Limb (tissue), 2 donors: ENCODE measurements around the gene DGCR2.
"Not testable (repeated sequence)": the region's sequence is repeated elsewhere in the genome, so short reads cannot be mapped to it uniquely, and the experiment has no call there.

Source experiments
- DNase-seq, 2 donors: peaks; one replicate each; pipeline ENCODE4 v3.0.0-alpha.2; 2016; ENCODE audit errors: extremely low spot score in 2 of 2

Gene DGCR2

DNA sequence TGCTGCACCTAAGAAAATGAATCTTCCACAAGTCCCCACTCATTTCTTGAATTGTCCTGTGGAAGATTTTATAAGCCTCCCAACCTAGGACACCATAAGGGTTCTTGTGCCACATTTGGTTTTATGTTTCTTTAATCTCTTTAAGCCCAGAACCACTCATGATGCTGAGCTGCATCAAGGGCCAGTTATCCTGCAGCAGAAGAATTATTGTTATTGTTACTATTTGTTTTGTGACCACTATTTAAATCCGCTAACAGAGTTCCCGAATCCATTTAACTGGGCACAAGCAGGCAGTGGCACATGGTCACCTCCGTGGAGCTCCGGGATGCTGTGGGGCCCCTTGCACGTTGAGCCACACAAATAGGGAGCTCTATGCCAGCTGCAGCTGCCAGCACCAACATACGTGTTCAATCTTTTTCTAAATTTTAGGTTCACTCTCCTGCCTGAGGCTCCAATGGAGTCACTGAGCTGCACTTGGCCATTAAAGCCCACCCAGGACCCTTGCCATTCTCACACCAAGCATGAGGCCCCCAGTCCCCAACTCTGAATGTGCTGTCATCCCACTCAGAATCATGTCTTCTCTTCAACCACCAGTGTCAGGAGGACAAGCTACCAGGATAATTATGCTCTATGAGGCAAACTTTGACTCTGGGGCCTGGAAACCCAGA, 60.6 kb downstream of the DGCR2 start:
- DNase-seq, result no peak

DNA sequence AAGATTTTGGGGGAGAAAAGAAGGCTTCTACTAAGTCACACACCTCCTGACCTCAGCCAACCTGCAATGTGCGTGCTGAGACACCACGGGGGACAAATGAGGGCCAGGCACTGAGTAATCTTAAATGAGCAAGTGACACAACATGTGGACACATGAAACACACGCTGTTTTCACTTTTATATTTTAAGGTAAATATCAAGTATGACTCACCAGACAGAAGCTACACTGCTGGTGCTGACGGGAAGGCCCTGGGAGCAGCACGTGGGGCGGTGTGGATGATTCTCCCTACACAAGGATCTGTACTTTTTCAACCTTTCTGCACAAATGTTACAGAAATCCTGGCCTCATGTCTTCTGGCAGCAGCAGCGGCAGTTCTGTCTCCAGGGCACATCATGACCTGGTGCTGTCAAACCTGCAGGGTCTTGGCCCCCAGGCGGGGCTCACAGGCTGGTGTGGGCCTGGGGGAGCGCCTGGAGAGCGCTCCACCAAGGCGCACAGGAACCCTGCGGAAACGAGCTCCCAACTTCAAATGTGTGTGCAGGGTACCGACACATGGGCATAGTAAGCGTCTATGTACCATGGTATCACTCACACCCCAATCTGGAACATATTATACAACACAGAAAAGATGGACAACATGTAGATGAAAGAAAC, 61.7 kb downstream of the DGCR2 start:
- DNase-seq, result no peak

DNA sequence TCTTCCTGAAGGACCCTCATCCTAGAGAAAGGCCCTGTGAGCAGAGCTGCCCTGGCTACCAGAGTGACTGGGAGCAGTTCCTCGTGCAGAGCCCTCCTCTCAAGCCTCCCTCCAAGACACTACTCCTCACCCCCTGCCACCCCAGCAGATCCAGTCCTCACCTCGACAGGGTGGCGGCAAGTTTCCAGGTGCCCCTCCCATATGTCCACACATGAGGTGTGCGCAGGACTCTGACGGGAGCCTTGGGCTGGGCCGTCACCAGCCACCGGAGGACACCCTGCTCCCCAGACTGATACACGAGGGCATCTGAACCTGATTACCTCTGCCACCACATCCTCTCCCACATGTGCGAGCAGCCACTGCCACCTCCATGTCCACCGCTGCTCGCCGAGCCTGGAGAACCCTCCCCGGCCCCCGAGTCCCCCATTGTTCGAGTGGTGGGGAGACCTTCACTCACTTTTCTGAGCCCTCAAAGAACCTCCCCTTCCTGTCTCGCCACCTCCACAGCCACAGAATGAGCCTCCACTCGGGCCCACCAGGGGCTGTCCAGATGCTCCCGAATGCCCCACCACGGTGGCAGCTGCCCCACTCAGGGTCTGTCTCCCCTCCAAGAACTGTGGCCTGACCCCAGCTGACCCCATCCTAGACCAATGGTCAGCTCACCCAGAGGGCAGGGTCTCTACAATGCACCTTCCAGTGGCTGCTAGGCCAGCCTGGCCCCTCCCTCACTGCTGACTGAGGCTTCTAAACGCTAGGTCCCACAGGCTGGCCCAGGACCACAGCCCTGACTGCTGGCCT, 62.5 kb downstream of the DGCR2 start:
- no peak for DNase-seq

DNA sequence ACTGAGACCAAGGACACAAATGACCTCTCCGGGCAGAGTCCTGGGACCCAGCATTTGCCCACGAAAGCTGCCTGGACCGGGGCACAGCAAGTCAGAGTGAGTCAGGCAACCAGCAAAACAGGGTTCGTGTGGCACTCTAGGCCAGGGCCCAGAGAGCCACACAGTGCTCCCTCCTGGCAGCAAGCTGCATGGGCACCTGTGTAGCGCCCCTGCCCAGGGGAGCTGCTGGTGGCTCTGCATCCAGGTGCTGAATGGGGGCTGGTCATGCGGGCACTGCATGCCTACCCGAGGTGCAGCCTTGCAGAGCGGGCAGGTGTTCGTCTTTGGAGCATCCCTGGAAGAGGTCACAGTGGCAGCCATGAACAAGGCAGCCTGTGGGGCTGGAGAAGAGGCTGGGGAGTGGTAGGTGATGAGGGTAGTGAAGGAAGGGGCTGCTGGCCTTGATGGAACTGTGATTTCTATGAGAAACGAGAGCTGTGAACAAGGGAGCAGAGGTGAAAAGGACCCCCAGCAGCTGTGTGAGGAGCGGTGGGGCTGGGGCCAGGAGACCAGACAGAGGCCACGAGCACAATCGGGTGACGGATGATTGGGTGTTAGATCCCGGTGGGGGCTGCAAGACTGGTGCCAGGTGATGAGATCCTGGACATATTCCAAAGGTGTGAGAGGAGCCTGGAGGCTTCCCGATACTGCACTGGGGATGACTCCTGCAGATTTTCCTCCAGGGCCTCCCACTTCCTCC, 63.3 kb downstream of the DGCR2 start:
- DNase-seq, result no peak

DNA sequence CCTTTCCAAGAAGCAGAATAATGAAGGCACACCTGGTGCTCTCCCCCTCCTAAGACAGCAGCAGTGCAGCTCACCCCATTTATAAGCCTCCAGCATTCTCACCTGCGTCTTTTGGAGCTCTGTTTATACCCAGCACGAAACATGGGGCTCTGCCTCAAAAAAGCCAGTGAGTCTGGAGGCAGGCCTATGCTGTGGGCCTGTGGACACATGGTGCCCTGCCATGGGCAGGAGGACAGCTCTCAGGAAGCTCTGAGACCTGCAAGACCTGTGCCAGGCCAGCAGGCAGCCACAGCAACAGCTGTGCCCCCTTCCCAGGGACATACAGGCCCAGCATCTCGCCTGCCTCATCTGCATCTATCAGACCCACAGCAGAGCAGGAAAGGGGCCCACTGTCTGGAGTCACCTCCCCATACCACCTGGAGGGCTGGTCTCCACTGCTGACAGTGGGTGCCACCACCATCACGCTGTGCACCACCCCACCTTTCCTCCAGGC, 64.2 kb downstream of the DGCR2 start:
- no peak for DNase-seq

DNA sequence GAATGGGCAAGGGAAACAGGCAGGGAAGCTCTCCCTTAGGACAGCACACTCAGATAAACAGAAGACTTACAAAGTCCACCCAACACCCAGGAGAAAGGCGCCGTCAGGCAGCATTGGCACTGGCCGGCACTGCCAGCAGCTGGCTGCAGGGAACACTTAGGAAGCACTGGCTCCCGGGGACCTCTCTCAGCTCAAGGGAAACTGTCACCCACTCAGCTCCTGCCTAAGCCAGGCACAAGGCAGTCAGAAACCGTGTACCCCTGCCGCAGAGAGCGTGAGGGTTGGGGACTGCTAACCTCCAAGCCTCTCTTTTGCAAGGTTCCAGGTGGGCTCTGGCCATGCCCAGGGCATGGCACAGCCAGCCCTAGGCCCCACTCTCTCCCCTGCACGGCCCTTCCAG, 64.7 kb downstream of the DGCR2 start:
- DNase-seq, result no peak

DNA sequence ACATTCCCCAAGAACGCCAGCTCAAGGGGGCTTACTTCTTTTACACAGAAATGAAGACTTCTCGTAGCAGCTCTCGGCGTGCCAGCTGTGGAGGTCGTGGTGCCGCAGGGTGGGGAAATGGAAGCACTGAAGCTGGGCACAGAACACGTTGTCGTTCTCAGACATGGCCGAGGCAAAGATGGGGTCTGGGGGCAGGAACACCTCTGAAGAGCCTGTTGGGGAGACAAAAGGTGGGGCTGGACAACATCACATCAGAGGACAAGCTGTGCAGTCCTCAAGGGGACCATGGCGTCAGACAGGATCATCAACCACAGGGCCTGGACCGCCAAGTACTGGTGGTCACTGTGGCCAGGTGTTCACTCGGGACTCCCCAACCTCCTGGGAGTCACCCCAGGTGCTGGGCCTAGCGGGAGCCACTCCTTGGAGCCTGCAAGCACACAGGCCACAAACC, 65.2 kb downstream of the DGCR2 start:
- DNase-seq, result no peak

DNA sequence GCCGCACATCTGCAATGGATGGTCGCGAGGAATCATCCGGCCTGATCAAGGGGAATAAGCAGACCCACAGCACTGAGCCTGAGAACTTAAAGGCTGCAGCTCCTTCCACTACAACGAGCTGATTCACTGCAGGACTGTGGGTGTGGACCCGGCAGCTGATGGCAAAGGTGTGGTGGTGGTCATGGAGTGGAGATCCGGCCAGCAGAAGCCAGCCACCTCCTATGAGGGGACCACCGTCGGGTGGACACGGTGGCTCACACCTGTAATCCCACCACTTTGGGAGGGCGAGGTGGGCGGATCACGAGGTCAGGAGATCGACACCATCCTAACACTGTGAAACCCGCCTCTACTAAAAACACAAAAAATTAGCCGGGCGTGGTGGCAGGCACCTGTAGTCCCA, 66.4 kb downstream of the DGCR2 start:
- no peak for DNase-seq

DNA sequence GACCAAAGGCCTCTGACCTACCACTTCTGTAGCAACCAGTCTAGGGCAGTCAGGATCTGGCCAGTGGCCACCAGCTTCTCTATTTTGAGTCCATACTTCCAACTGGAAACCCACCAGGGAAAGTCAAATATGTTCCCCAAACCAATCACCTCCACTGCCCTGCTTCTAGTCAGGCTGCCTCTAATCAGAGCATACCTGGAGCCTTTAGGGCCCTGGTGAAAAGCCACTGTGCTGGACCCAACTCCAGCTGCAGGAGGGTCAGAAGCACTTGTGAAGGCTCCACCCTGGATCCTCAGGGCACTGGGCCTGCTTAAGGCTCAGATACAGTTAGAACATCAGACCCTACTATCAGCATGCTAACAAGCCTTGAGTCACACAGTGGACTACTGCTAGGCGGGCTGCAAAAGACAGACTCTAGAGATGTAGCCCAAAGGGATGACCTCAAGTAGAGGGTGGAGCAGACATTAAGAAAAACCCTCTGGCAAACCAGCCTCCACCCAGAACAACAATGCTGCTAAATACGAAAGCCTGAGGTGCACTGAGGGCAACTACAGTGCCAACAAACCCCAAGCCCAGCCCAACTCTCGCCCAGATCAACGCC, 69.2 kb downstream of the DGCR2 start:
- no peak for DNase-seq

DNA sequence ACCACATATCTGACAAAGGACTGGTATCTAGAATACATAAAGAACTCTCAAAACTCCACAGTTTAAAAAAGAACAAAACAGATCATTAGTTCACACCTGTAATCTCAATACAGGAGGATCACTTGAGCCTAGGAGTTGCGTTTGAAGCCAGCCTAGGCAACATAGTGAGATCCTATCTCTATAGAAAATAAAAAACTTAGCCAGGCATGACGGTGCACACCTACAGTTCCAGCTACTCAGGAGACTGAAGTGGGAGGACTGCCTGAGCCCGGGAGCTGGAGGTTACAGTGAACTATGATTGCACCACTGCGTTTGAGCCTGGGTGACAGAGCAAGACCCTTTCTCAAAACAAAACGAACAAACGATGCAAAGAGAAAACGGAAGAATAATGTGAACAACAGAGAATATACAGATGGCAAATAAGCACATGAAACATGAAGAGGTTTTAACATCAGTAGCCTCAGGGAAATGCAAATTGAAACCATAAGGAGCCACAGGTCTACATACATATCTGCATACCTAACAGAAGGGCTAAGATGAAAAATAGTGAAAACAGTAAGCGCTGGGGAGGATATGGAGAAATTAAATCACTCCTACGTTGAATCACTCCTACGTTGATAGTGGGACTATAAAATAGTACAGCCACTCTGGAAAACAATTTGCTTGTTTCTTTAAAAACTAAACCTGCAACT, 70.7 kb downstream of the DGCR2 start:
- DNase-seq, result no peak

DNA sequence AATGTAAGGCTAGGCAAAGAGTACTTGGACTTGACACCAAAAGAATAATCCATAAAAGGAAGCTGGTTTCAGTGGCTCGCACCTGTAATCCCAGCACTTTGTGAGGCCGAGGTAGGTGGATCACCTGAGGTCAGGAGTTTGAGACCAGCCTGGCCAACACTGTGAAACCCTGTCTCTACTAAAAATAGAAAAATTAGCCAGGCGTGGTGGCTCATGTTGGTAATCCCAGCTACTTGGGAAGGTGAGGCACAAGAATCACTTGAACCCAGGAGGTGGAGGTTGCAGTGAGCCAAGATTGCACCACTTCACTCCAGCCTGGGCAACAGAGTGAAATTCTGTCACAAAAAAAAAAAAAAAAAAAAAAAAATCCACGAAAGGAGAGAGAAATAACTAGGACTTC, 71.4 kb downstream of the DGCR2 start:
- DNase-seq, result not testable (repeated sequence)

DNA sequence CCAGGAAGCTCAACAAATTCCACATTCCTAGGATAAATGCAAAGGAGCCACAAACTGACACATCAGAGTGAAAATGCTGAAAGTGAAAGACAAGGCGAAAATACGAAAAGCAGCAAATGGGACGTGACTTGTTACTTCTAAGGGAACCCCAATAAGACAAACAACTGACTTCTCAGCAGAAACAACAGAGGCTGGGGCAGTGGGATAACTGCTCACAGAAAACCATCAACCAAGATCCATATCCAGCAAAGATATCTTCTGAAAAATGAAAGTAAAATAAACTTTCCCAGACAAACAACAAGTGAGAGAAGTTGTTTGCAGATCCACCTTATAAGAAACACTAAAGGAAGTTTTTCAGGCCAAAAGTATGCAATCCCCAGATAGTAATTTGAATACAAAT, 72.1 kb downstream of the DGCR2 start:
- DNase-seq, result no peak

DNA sequence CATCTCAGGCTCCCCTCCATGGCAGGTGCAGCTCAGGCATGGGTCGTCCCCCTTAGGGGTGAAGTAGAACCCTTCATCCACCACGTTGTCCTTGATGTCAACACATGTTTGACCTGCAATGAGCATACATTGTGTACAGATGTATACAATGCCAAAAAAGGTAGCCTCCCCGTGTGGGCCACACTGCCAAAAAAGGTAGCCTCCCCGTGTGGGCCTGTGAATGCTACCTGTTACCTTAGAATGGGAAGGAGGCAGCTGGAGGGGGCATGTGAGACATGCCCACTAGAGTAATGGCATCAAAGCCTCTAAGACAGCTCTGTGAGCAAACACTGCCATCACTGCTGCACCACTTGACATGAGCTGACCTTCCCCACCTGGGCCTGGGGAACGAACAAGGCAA, 73.7 kb downstream of the DGCR2 start:
- no peak for DNase-seq

DNA sequence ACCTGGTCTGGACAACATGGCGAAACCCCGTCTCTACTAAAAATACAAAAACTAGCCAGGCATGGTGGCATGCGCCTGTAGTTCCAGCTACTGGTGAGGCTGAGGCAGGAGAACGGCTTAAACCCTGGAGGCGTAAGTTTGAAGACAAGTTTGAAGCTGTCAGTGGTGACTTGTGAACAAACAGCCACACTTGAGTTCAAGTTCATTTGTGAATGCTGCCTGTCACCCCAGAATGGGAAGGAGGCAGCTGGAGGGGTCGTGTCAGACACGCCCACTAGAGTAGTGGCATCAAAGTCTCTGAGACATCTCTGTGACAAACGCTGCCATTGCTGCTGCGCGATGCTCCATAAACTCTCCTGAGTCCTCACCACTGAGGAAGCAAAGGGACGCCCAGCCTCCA, 74.2 kb downstream of the DGCR2 start:
- DNase-seq, result no peak

DNA sequence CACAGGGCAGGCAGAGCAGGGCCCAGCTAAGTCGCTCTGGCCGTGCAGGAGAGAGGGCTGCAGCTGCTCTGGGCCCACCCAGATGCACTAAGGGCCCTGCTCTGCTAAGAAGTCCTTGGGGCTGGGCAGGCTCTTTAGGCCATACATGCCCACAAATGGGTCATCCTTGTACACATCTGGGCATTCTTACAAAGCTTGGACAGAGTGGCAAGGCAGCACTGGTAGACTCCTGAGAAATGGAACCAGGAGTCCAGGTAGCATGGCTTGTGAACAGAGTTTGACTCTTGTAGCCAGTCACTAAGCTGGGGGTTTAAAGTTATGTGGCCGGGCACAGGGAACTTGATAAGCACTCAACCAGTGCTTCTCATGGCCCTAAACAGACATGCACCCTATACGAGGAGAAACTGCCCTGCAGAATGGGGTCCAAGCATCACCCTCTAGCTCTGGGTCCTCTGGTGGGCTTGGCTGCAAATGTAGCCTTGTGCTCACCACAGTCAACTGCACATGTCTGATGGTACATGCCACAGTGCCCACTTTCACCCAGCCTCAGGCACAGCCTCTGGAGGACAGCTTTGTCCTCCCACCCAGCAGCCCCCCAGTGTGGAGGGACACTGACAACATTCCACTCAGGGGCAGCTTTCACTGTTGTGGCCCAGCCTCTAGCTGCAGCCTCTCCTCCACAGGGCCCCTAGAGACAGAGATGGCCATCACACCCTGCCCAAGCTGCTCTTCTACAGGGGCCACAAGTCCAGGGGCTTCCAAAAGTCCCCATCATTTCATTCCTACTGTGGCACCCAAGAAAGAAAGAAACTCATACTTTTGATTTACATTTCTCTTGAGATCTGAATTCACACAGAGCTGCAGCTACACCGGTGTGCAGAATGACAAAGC, 75.2 kb downstream of the DGCR2 start:
- DNase-seq, result no peak

DNA sequence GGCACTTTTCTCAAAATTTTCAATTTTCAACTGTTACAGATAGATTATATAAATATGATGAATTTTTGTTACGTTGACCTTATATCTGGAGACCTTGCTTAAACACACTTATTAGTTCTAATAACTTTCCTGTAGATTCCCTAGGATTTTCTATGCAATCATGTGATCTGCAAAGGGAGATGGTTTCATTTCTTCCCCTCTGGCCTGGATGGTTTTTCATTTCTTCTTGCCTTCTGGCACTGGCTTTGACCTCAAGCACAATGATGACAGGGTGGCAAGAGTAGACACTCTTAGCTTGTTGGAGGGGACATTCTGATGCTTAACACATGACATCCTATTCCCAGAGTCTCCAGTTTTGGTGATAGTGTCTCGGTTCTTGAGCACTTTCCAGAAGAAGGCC, 75.9 kb downstream of the DGCR2 start:
- no peak for DNase-seq

DNA sequence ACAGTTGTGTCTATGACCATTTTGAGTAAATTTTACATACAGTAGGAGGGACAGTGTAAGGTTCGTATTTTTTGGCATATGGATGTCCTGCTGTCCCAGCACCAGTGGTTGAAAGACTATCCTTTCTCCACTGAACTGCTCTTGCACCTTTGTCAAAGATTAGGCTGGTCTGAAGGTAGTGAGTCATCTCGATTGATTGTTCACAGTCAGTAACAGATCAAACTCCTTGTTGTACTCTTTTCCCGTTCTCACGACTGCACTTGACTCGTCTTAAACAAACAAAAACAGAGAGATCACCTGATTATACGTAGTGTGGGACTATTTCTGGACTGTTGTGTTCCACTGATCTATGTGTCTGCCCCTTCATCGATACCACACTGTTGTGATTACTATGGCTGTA, 77.1 kb downstream of the DGCR2 start:
- no peak for DNase-seq

DNA sequence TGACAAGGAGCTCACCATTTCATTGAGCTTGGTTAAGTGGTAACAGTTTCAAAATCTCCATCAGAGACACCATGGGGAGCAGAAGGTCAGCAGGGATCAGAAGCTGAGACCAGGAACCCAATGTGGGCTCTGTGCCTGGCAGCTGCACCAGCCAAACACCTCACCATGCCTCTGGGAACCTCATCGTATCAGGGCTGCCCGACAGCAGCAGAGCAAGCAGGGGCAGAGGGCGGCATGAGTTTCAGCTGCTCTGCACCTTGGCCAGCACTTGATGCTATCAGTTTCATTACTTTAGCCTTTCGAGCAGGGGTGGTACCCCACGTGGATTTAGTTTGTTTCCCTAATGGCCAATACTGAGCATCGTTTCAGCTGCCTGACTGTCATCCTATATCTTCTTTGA, 77.8 kb downstream of the DGCR2 start:
- DNase-seq, result no peak
